Smooth muscle cell (in vitro differentiated cells): ENCODE data around the gene CCDC54. TPM values are rescaled to one million over a fixed set of nuclear protein-coding genes. Genes with fewer than 3 reads are reported as not detected.

Experiments
- DNase-seq: peaks from one replicate; lab custom pipeline; 2025; ENCODE audit not compliant: unreplicated experiment; lab: John Stamatoyannopoulos, UW
- H2AFZ ChIP-seq: fragments of 200-600 bp; sonication (generic); 2 replicates; pipeline ENCODE4 v1.6.0; 2016; ENCODE audit warnings: antibody characterized with exemption, low read depth, mild to moderate bottlenecking
- H3F3A ChIP-seq: fragments of 200-600 bp; sonication (generic); 2 replicates; pipeline ENCODE4 v1.6.0; 2017; ENCODE audit warnings: antibody characterized with exemption, low read depth
- H3K27ac ChIP-seq: fragments of 200-600 bp; sonication (generic); 2 replicates; pipeline ENCODE4 v1.5.1; 2016; ENCODE audit warnings: low read depth, mild to moderate bottlenecking
- H3K27me3 ChIP-seq: fragments of 200-600 bp; sonication (generic); 2 replicates; pipeline ENCODE4 v1.6.1; 2016; ENCODE audit warnings: low read depth, mild to moderate bottlenecking
- H3K36me3 ChIP-seq: fragments of 200-600 bp; sonication (generic); 2 replicates; pipeline ENCODE4 v1.5.1; 2016; ENCODE audit warnings: low read depth
- H3K4me1 ChIP-seq: fragments of 200-600 bp; sonication (generic); 2 replicates; pipeline ENCODE4 v1.5.1; 2016; ENCODE audit warnings: low read depth
- H3K4me2 ChIP-seq: fragments of 200-600 bp; sonication (generic); 2 replicates; pipeline ENCODE4 v1.6.0; 2016; ENCODE audit warnings: mild to moderate bottlenecking
- H3K4me3 ChIP-seq: fragments of 200-600 bp; sonication (generic); 2 replicates; pipeline ENCODE4 v1.5.1; 2016; ENCODE audit warnings: mild to moderate bottlenecking
- H3K79me2 ChIP-seq: fragments of 200-600 bp; sonication (generic); 2 replicates; pipeline ENCODE4 v1.6.0; 2016; ENCODE audit warnings: low read depth, mild to moderate bottlenecking
- H3K9ac ChIP-seq: fragments of 200-600 bp; sonication (generic); 2 replicates; pipeline ENCODE4 v1.6.0; 2016; ENCODE audit warnings: low read depth
- H3K9me3 ChIP-seq: fragments of 200-600 bp; sonication (generic); replicated peaks from 2 replicates; pipeline ENCODE4 v1.5.1; 2016; ENCODE audit warnings: low read depth
- H4K20me1 ChIP-seq: fragments of 200-600 bp; sonication (generic); 2 replicates; pipeline ENCODE4 v1.6.0; 2016; ENCODE audit warnings: low read depth
- CTCF ChIP-seq: fragments of 200-600 bp; sonication (generic); IDR thresholded peaks from 2 replicates; pipeline ENCODE4 v1.5.1; 2017; ENCODE audit warnings: borderline replicate concordance, mild to moderate bottlenecking, antibody characterized with exemption; ENCODE audit not compliant: insufficient read depth, poor library complexity, severe bottlenecking
- WGBS: methylation state at CpG from one replicate; pipeline ENCODE4 v1.1.7; 2016; ENCODE audit warnings: low lambda C conversion rate; 5-methylcytosine and 5-hydroxymethylcytosine counted together
- polyA plus RNA-seq: library from polyadenylated mRNA; unstranded; fragments of >200 nt; fragmentation: Nextera tagmentation; extraction: Ambion mirVana; gene quantifications from 2 replicates; pipeline ENCODE4 v1.2.1, GENCODE V29; 2016
- total RNA-seq: library from RNA; depleted of rRNA; stranded (reverse); fragments of >200 nt; gene quantifications from 2 replicates; pipeline ENCODE4 v1.2.3, GENCODE V29; 2014

Gene CCDC54
- total and polyA plus RNA-seq, 2 experiments from 2014 or later: 0.49 TPM; not detected in 1

GRCh38 chr3:107404727-107405469 lies 27.7 kb downstream of the CCDC54 start:
- H3K27ac ChIP-seq: peak overlapping the region; percentile 86
- no peak for TF ChIP-seq CTCF
- 57% methylated on average over 3 of the region's 3 CpGs for WGBS
- no peaks in the 10 kb centered on the region for H3K36me3 ChIP-seq
- H3K4me2 ChIP-seq: peak overlapping the region; percentile 77
- H2AFZ ChIP-seq: peak overlapping the region; percentile 73
- no peaks in the 10 kb centered on the region for H3F3A ChIP-seq
- H3K79me2 ChIP-seq: no peaks in the 10 kb centered on the region
- H3K27me3 ChIP-seq: no peaks in the 10 kb centered on the region
- H3K4me3 ChIP-seq: no peak overlapping the region
- H3K4me1 ChIP-seq: peaks cover 9% of the 10 kb centered on the region
- no peaks in the 10 kb centered on the region for H4K20me1 ChIP-seq
- no peaks in the 10 kb centered on the region for H3K9me3 ChIP-seq
- DNase-seq: no peak
- H3K9ac ChIP-seq: peak overlapping the region; percentile 50

GRCh38 chr3:107407355-107407754 lies 30.1 kb downstream of the CCDC54 start:
- Histone ChIP-seq H3K36me3 (no peaks in the 10 kb centered on the region), H3K27ac (no peak overlapping the region), H3K27me3 (no peaks in the 10 kb centered on the region), H3K79me2 (no peaks in the 10 kb centered on the region), H3F3A (no peaks in the 10 kb centered on the region), H3K4me2 (no peak overlapping the region), H2AFZ (no peak overlapping the region), H4K20me1 (no peaks in the 10 kb centered on the region), H3K4me3 (no peak overlapping the region), H3K4me1 (peaks cover 9% of the 10 kb centered on the region), H3K9ac (no peak overlapping the region), H3K9me3 (no peaks in the 10 kb centered on the region)
- DNase-seq: no peak
- 21% methylated on average over 2 of the region's 2 CpGs for WGBS
- no peak for TF ChIP-seq CTCF

- Histone ChIP-seq H3F3A (no peaks in the 10 kb centered on the region), H3K79me2 (no peaks in the 10 kb centered on the region), H3K4me3 (no peak overlapping the region), H3K4me1 (peaks cover 9% of the 10 kb centered on the region), H3K4me2 (no peak overlapping the region), H3K36me3 (no peaks in the 10 kb centered on the region), H2AFZ (no peak overlapping the region), H3K9me3 (no peaks in the 10 kb centered on the region), H3K27me3 (no peaks in the 10 kb centered on the region), H4K20me1 (no peaks in the 10 kb centered on the region), H3K9ac (no peak overlapping the region), H3K27ac (no peak overlapping the region)
- no peak for DNase-seq
- WGBS: 95% methylated on average over 5 of the region's 5 CpGs
- TF ChIP-seq CTCF: no peak
Observed at GRCh38 chr3:107408513-107408912, 31.3 kb downstream of the CCDC54 start.

GRCh38 chr3:107409365-107409764 lies 32.1 kb downstream of the CCDC54 start:
- Histone ChIP-seq H3F3A (no peaks in the 10 kb centered on the region), H3K9me3 (no peaks in the 10 kb centered on the region), H3K36me3 (no peaks in the 10 kb centered on the region), H3K27me3 (no peaks in the 10 kb centered on the region), H3K9ac (no peak overlapping the region), H3K27ac (no peak overlapping the region), H2AFZ (no peak overlapping the region), H3K4me1 (peaks cover 8% of the 10 kb centered on the region), H3K4me3 (no peak overlapping the region), H3K79me2 (no peaks in the 10 kb centered on the region), H3K4me2 (no peak overlapping the region), H4K20me1 (no peaks in the 10 kb centered on the region)
- TF ChIP-seq CTCF: no peak
- DNase-seq: no peak
- 91% methylated on average over 2 of the region's 2 CpGs for WGBS
